HG02623 (cell line): ENCODE measurements around the gene IYD.

Source experiments
- ATAC-seq: cut with Tn5 transposase; IDR thresholded peaks from one replicate; pipeline ENCODE4 v1.9.1; 2021; ENCODE audit warnings: moderate library complexity; ENCODE audit not compliant: unreplicated experiment

IYD gene

GRCh38 chr6:150394053-150394898 is 25.5 kb downstream of the IYD start:
- no peak for ATAC-seq

GRCh38 chr6:150394899-150395295 is 26.1 kb downstream of the IYD start:
- no peak for ATAC-seq

- no peak for ATAC-seq
These were observed 26.7 kb downstream of the IYD start for GRCh38 chr6:150395388-150396009.

- no peak for ATAC-seq
These were observed 34.8 kb downstream of the IYD start for GRCh38 chr6:150403458-150404246.

GRCh38 chr6:150406948-150407347 is 38.1 kb downstream of the IYD start:
- no peak for ATAC-seq

GRCh38 chr6:150408842-150409241 is 40.0 kb downstream of the IYD start:
- ATAC-seq: no peak

GRCh38 chr6:150409576-150410066 is 40.8 kb downstream of the IYD start:
- ATAC-seq: no peak

GRCh38 chr6:150410399-150410798 is 41.6 kb downstream of the IYD start:
- ATAC-seq: no peak

- no peak for ATAC-seq
These were observed 42.1 kb downstream of the IYD start for GRCh38 chr6:150410906-150411305.

- ATAC-seq: no peak
These were observed 43.4 kb downstream of the IYD start for GRCh38 chr6:150412221-150412620.

- ATAC-seq: no peak
These were observed 44.4 kb downstream of the IYD start for GRCh38 chr6:150413198-150413597.

GRCh38 chr6:150413781-150414281 is 45.0 kb downstream of the IYD start:
- ATAC-seq: no peak

- ATAC-seq: no peak
These were observed 47.3 kb downstream of the IYD start for GRCh38 chr6:150416128-150416527.

- no peak for ATAC-seq
These were observed 48.4 kb downstream of the IYD start for GRCh38 chr6:150417250-150417649.

- peak; percentile 67 for ATAC-seq
These were observed 49.4 kb downstream of the IYD start for GRCh38 chr6:150417899-150418826.

GRCh38 chr6:150418827-150419594 is 50.2 kb downstream of the IYD start:
- no peak for ATAC-seq

GRCh38 chr6:150420428-150420827 is 51.6 kb downstream of the IYD start:
- no peak for ATAC-seq

GRCh38 chr6:150420926-150421325 is 52.1 kb downstream of the IYD start:
- no peak for ATAC-seq

GRCh38 chr6:150425508-150425907 is 56.7 kb downstream of the IYD start:
- ATAC-seq: no peak
